A549 treated with AZD9567 at 1 μM for 4 hours (cell line): ENCODE data around the gene CFC1B. TPM values are rescaled to one million over a fixed set of nuclear protein-coding genes. Genes with fewer than 3 reads are reported as not detected.

Source experiments
- total RNA-seq: library from RNA; stranded (reverse); fragments of 200-300 nt; extraction: Qiagen RNA extraction; gene quantifications from 5 replicates; pipeline ENCODE4 v1.2.3, GENCODE V29; 2022; ENCODE audit not compliant: insufficient read depth

Gene CFC1B
- not detected in 5 replicates for total RNA-seq

DNA sequence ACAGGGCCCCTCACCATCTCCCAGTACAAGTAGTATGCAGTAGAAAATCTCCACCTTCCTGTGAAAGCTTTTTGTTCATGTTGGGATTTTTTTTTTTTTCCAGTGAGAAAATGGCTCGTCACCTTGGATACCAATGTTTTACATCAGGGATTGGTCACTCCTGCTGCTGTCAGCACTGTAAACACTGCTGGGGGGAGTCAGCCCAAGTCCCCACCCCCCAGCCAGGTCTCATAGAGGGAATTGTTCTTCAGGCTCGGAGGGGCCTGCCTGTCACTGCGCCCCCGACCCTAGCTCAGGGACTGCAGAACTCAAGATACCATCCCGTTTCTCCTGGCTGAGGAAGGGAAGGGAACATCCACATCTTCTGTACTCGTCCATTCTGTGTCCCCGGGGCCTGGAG lies at the start of gene CFC1B:
TSS of gene CFC1B (plus strand) at position 231 of the 400 bp plus-strand sequence. CDS start 263 bp downstream, outside the sequence.

DNA sequence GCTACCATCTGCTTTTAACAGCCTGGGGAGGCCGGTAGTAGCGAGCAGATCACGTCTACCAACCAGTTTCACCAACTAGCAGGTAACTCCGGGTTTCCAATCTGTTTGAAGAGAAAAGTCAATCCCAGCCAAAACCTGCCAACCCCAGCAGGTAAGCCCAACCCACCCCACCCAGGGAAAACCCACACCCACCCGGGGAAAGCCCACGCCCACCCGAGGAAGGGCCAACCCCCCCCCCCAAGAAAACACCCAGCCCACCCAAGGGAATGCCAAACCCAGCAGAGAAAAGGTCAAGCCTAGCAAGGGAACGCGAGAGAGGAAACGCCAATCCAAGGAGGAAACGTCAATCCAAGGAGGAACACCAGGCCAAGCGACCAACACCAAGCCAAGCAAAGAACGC lies 11.8 kb upstream of the CFC1B start, which contains the start of gene POTEI:
TSS of gene POTEI (minus strand) at position 101 of the 400 bp plus-strand sequence. CDS start at position 8, 93 bp downstream.

Other genes with a start within 250 kb of the CFC1B start
- 163 to 189 TPM (median 184 TPM) in 5 replicates for gene IMP4, start 178.3 kb upstream of the CFC1B start, total RNA-seq
- gene PTPN18, start 165.2 kb upstream of the CFC1B start, total RNA-seq = 29.0 to 31.1 TPM (median 30.7 TPM) in 5 replicates
- gene POTEI, start 11.9 kb upstream of the CFC1B start, total RNA-seq = 0.02 TPM in 1 of 5 replicates, not detected in the others
- gene CFC1, start 78.4 kb downstream of the CFC1B start, total RNA-seq = not detected in 5 replicates
- gene POTEJ, start 90.2 kb downstream of the CFC1B start, total RNA-seq = not detected in 5 replicates
- not detected in 5 replicates for gene GPR148, start 207.8 kb downstream of the CFC1B start, total RNA-seq
- gene AMER3, start 234.3 kb downstream of the CFC1B start, total RNA-seq = not detected in 5 replicates